ENCODE data around the gene HOXA9. TPM values are rescaled to one million over a fixed set of nuclear protein-coding genes. Genes with fewer than 3 reads are reported as not detected.
A peak's percentile ranks its signal among the peaks of the same experiment; 100 is the strongest.

Gene HOXA9
- polyA plus RNA-seq, 2 of the 4 experiments (the other 2 are of a cell fraction) = 1.4 TPM

DNA sequence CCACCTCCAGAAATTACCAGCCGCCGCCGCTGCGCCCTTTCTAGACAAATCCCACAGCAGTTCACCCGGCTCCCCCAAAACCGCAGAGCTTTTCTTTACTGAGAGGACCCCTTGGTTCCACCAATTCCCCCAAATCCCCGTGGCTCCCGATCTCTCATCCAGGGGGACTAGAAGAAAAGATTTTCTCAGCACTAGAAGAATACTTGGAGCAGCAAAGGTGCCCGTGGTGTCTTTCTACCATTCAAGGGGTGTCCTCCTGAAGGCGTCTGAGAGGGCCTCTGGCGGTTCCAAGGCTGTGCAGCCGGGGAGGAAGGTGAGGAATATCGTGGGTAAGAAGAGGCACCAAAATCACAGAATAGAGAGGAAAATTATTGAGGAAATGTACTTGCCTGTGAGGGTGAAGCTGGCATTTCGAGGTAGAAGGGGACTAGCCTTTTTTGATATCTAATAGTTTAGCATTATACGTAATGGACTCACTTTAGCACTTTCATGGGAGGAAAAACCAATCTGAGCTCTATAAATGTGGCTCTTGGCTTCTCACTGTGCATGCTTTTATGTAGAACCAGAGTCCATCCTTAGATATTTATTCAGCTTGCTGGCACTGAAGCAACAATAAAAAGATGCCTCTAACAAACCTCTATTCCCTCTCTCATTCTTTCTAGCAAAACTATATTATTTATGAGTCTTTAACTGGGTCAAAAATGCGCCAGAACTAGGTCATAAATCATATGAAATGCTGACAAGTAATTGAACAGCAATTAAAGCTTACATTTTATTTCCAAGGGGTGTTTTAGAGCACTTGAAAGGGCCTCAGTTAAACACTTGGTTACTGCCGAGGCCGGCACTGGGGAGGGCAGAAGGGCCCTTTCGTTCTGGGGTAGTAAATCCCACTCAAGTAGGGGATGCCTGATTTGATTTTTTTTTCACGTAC is 49.0 kb downstream of the HOXA9 start (continued):
- TF ChIP-seq REST (IDR thresholded peaks at IDR 0.05) (no peak), POLR2A (IDR thresholded peaks at IDR 0.05; ENCODE audit: low read length) (no peak), ESRRA (IDR thresholded peaks at IDR 0.05; ENCODE audit: borderline replicate concordance, low read length) (no peak), EHMT2 (IDR thresholded peaks at IDR 0.05; ENCODE audit: low read depth) (no peak), MAZ (IDR thresholded peaks at IDR 0.05; ENCODE audit: borderline replicate concordance, low read depth, low read length) (no peak)
- TF ChIP-seq, protein P1, sequence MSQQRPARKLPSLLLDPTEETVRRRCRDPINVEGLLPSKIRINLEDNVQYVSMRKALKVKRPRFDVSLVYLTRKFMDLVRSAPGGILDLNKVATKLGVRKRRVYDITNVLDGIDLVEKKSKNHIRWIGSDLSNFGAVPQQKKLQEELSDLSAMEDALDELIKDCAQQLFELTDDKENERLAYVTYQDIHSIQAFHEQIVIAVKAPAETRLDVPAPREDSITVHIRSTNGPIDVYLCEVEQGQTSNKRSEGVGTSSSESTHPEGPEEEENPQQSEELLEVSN (IDR thresholded peaks at IDR 0.05; ENCODE audit: borderline replicate concordance, low read depth) = no peak

DNA sequence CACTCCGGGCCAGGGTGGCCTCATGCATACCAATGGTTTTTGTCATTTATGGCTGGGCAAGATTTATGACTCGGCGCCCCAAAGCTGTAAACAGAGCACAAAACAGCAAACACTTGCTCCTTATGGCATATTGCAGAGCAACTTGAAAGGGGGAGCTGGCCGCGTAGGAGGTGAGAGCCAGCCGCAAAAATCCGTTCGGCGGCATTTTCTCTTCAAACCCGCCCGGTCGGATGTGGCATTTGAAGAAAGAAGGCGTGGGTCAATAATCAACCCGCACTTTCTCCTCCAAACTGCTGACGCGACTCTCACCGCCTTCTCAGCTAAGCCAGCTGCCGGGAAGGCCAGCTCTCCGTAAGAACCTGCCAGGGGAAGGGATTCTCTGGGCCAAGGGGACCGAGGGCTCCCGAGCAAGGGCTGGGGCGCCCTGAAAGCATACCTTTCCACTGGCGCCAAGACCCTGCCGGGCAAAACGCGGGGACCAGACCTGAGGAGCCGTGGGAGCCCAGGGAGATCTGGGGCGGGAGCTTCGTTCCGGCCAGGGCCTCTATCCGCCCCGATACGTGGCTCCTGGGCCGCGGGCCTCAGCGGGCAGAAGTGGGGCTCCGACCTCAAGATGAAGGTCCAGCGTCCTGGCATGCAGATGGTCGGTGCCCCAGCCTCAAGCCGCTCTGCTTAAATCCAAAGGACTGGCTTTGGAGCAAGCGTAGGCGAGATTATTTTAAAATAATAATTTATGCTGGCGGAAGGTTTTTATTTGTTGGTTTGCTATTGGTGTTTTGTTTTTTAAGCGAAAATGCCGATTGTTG is 49.9 kb downstream of the HOXA9 start:
- peaks cover 59% of the 10 kb centered on the region for H3K4me1 ChIP-seq
- POLR2A ChIA-PET = interaction anchor here (0.8 to 5.1 kb wide), 6 partner anchors 16 to 252 kb away, joined by 3 to 34 read pairs (median 8); partner anchors contain the start of genes HOXA4, HOXA5 and SKAP2
- CTCF ChIA-PET = interaction anchor here (0.8 to 3.6 kb wide), 10 partner anchors 11 to 262 kb away, joined by 3 to 18 read pairs (median 5); partner anchors contain the start of genes HOXA4 and HOXA5
- TF ChIP-seq HEYL (CRISPR knock-in tag; IDR thresholded peaks at IDR 0.05) (no peak), POLR2AphosphoS2 (conservative IDR thresholded peaks at IDR 0.05; ENCODE audit: low read length) (no peak), POLR2A (IDR thresholded peaks at IDR 0.05; ENCODE audit: low read length) (peak; percentile 42), ATOH8 (CRISPR knock-in tag; IDR thresholded peaks at IDR 0.05; ENCODE audit: low read depth) (no peak), KDM1A (IDR thresholded peaks at IDR 0.05; ENCODE audit: low read depth) (no peak), HOXB5 (CRISPR knock-in tag; IDR thresholded peaks at IDR 0.05) (0 out of 2 replicates have a peak, but pooled peaks have one; percentile 22), EP300 (IDR thresholded peaks at IDR 0.05) (peak in 1 of 2 experiments; percentile 14; a peak in 1 of 5 replicates), EHF (CRISPR knock-in tag; IDR thresholded peaks at IDR 0.05) (no peak), MYC (IDR thresholded peaks at IDR 0.05; ENCODE audit: borderline replicate concordance, low read length) (no peak), CTCF (IDR thresholded peaks at IDR 0.05) (no peak), MAFK (IDR thresholded peaks at IDR 0.05; ENCODE audit: partially characterized antibody) (peak; percentile 80), NR3C1 (IDR thresholded peaks at IDR 0.05) (no peak), NFE2L2 (conservative IDR thresholded peaks at IDR 0.05; ENCODE audit: low read length) (no peak), BCL3 (IDR thresholded peaks at IDR 0.05) (0 out of 3 replicates have a peak, but pooled peaks have one; percentile 26), CHD2 (IDR thresholded peaks at IDR 0.05; ENCODE audit: low read length, partially characterized antibody) (no peak), EHMT2 (IDR thresholded peaks at IDR 0.05; ENCODE audit: low read depth) (no peak), FOSB (CRISPR knock-in tag; IDR thresholded peaks at IDR 0.05) (no peak)
- TF ChIP-seq, protein P2, sequence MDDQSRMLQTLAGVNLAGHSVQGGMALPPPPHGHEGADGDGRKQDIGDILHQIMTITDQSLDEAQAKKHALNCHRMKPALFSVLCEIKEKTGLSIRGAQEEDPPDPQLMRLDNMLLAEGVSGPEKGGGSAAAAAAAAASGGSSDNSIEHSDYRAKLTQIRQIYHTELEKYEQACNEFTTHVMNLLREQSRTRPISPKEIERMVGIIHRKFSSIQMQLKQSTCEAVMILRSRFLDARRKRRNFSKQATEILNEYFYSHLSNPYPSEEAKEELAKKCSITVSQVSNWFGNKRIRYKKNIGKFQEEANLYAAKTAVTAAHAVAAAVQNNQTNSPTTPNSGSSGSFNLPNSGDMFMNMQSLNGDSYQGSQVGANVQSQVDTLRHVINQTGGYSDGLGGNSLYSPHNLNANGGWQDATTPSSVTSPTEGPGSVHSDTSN (IDR thresholded peaks at IDR 0.05) = peak; percentile 44; the same call in 1 of the 2 replicates
- TF ChIP-seq, protein P3, sequence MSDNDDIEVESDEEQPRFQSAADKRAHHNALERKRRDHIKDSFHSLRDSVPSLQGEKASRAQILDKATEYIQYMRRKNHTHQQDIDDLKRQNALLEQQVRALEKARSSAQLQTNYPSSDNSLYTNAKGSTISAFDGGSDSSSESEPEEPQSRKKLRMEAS (IDR thresholded peaks at IDR 0.05) = peak; percentile 69; the same call in 1 of the 2 replicates
- TF ChIP-seq, protein P4, sequence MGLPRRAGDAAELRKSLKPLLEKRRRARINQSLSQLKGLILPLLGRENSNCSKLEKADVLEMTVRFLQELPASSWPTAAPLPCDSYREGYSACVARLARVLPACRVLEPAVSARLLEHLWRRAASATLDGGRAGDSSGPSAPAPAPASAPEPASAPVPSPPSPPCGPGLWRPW (IDR thresholded peaks at IDR 0.05) = no peak

More for the DNA sequence above, 49.9 kb downstream of the HOXA9 start:
- Histone ChIP-seq H3K4me3 (peak overlapping the region; percentile 44), H3K4me2 (peak overlapping the region; percentile 88), H3K27ac (peak overlapping the region; percentile 83 to 90), H3K9me3 (no peaks in the 10 kb centered on the region)
- DNase-seq (ENCODE audit: low read depth in 1 of 2, low spot score in 1 of 2) (peak; percentile 71 to 82), ATAC-seq (peak; percentile 31), FAIRE-seq (no peak)
- WGBS (ENCODE audit: missing lambda C conversion rate) = 2% methylated on average over 37 of the region's 45 CpGs

Measured in A549 (cell line).